Subcutaneous preadipocyte (primary cell): Measurements from ENCODE around the gene WNT2B. TPM values are rescaled to one million over a fixed set of nuclear protein-coding genes. Genes with fewer than 3 reads are reported as not detected.

Experiments
- total RNA-seq: library from RNA; depleted of rRNA; stranded (reverse); fragments of >200 nt; gene quantifications from 2 replicates; pipeline ENCODE4 v1.2.3, GENCODE V29; 2012

Gene WNT2B
- 1.5 and 2.0 TPM in 2 replicates for total RNA-seq

DNA sequence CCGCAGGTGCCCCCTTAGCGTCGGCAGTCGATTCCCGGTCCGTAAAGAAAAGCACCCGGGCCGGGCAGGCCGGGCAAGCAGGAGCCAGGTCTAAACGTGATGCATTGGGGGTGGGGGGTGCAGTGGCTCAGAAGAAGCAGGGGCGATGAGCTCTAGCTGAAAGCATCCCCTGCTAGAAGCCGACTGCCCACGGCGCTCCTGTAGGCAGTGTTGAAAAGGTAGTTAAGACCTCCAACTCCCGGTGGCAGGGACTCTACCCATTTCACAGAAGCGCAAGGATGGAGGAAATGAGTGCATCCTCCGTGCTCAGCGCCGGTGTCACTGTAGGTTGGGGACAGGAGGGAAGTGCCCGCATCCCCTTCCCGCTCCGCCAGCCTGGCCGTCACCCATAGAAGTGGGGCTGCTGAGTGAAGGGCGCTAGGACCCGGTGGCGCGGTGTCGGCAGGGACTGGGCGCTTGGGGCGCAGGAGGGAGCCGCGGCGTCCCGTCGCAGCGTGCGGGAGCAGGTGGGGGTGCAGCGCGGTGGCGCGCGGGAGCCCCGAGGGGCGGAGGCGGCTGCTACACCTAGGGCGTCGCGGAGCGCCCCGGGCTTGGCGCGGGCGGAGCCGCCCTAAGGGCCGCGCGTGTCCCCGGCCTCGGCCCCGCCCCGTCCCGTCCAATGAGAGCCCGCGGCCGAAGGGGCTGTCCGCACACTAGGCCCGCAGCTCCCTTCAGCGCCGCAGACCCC lies at the start of gene WNT2B:
Gene WNT2B, plus strand, starts transcription at position 688 of the 727 bp plus-strand sequence. CDS start 298 bp downstream, outside the sequence.

Other genes starting within 250 kb of the WNT2B start
- 14.7 and 19.9 TPM in 2 replicates for gene CTTNBP2NL, start 112.8 kb upstream of the WNT2B start, total RNA-seq
- gene ST7L, start 110.2 kb downstream of the WNT2B start, total RNA-seq = 18.4 and 23.3 TPM in 2 replicates
- gene CAPZA1, start 110.9 kb downstream of the WNT2B start, total RNA-seq = 205 and 233 TPM in 2 replicates
- gene MOV10, start 165.7 kb downstream of the WNT2B start, total RNA-seq = 29.0 and 47.9 TPM in 2 replicates
- gene RHOC, start 198.2 kb downstream of the WNT2B start, total RNA-seq = 358 and 449 TPM in 2 replicates
- 1.1 and 1.6 TPM in 2 replicates for gene PPM1J, start 206.4 kb downstream of the WNT2B start, total RNA-seq